Activated T-cell treated with anti-CD3 and anti-CD28 coated beads for 4 hours (primary cell): ENCODE results near the gene WNT4.

Experiments
- DNase-seq: peaks from one replicate; pipeline ENCODE4 v3.0.0-alpha.2; 2020

The WNT4 gene

GRCh38 chr1:22107126-22107525 lies 35.8 kb downstream of the WNT4 start:
- no peak for DNase-seq

DNA sequence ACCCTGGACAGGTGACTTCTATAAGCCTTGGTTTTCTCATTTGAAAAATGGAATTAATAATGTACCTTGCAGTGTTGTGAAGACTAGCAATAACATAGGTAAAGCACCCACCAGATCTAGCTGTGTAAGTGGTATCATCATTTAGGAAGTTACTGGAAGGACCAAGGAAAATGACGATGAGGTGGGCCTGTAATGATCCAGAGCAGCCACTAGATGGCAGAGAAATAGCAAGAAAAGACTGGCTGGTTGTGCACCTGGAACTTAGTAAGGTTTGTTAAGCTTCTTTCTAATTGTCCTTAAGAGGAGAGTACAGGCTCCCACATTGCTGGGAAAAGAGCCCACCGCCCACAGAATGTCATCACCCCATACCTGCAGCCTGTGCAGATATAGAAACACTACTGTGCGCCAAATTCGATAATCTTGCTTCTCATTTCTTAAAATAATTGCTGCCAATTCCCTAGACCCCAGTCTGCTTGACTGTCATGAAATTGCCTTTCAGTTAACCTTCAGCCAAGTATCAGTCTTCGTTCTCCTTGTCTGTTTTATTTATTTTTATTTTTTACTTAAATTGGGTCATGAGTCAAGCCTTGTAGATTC lies 37.2 kb downstream of the WNT4 start:
- DNase-seq: no peak

DNA sequence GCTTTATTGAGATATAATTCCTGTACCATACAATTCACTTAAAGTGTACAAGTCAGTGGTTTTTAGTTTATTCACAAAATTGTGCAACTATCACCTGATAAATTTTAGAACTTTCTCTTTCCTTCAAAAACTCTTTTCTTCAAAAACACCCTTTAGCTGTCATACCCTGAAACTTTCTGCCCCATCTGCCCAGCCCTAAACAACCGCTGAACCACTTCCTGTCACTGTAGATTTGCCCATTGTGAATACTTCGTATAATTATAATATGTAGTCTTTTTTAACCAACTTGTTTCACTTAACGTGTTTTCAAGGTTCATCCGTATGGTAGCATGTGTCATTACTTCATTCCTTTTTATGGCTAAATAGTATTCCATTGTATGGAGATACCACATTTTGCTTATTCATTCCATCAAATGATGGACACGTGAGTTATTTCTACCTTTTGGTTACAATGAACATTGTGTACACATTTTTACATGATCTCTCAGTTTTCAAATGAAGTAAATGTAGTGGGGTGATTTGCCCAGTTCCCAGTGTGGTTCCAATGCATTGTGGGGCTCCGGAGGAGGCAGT lies 37.9 kb downstream of the WNT4 start:
- DNase-seq: no peak

DNA sequence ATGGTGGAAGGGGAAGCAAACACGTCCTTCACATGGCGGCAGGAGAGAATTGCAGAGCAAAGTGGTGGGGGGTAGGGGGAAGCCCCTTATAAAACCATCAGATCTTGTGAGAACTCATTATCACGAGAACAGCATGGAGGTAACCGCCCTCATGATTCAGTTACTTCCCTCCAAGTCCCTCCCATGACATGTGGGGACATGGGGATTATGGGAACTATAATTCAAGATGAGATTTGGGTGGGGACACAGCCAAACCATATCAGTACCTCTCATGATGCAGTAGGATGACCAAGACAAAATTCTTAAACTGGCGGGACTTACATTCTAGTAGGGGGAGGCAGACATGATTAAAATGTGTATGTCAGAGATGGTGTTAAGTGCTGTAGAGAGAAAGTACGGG lies 38.8 kb downstream of the WNT4 start:
- no peak for DNase-seq

- no peak for DNase-seq
Measured at GRCh38 chr1:22102746-22103145, 40.2 kb downstream of the WNT4 start.

- no peak for DNase-seq
Measured at GRCh38 chr1:22101995-22102394, 40.9 kb downstream of the WNT4 start.

GRCh38 chr1:22101199-22101598 lies 41.7 kb downstream of the WNT4 start:
- DNase-seq: no peak

- no peak for DNase-seq
Measured at GRCh38 chr1:22100168-22100567, 42.7 kb downstream of the WNT4 start.

DNA sequence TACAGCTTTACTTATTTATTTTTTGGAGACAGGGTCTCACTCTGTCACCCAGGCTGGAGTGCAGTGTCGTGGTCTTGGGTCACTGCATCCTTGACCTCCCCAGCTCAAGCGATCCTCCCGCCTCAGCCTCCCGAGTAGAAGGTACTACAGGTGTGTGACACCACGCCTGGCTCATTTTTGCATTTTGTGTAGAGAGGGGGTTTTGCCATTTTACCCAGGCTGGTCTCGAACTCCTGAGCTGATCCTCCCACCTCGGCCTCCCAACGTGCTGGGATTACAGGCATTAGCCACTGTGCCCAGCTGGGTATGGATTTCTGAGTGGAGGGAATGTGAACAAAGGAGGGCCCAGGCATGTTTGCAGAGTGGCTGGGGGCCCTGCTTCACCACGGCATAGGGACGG lies 44.1 kb downstream of the WNT4 start:
- no peak for DNase-seq

DNA sequence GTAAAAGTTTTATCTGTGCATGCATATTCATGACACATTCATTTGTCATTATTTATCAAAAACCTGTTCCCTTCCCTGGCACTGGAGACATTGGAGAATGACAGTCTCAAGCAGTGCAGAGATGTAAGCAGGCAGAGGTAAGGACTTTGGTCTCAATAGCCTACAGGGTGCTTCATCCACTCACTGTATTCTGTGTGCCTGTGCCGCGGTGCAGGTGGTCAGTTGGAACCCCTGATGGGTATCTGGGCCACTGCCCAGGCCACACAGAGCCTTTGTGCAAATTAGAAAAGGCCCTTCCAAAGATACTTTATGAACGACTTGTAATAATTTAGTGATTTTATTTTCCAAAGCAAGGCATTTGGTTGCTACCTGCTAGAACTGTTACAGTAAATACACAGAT lies 46.4 kb downstream of the WNT4 start:
- DNase-seq: no peak

- no peak for DNase-seq
Measured at GRCh38 chr1:22096036-22096435, 46.9 kb downstream of the WNT4 start.

DNA sequence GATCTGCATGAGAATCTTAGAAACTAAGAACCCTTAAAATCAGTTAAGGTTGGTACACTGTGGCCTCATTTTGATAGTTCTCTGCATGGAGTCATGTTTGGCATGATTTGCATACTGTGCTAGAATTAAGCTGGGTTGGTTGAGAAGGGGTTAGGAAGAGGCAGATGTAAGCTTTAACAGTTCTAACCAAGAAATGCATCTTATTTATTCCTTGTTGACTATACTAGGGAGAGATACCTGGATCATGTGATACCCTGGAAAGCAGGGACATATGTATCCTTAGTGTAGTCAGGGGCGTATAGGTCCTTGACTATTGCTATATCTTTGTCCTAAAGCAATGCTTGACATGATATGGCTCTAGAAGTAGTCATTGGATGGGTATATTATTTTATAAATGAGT lies 49.4 kb downstream of the WNT4 start:
- DNase-seq: no peak

- peak; percentile 17 for DNase-seq
Measured at GRCh38 chr1:22092026-22092768, 50.7 kb downstream of the WNT4 start.

GRCh38 chr1:22090867-22091266 lies 52.0 kb downstream of the WNT4 start:
- DNase-seq: no peak

DNA sequence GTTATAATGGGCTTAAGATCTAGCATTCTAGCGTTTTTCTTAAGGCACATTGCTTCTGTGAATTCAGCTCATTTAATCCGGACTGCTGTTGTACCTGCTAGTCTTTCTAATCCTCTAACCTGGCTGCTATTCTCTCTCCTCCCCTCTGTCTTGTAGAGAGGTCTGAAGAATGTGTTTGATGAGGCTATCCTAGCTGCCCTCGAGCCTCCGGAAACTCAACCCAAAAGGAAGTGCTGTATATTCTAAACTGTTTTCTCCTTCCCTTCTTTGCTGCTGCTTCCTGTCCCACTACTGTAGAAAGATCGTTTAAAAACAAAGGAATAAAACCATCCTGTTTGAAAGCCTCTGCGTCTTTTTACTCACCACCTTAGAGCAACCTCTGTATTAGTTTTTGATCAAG lies 53.1 kb downstream of the WNT4 start:
- no peak for DNase-seq

- no peak for DNase-seq
Measured at GRCh38 chr1:22089134-22089571, 53.7 kb downstream of the WNT4 start.

DNA sequence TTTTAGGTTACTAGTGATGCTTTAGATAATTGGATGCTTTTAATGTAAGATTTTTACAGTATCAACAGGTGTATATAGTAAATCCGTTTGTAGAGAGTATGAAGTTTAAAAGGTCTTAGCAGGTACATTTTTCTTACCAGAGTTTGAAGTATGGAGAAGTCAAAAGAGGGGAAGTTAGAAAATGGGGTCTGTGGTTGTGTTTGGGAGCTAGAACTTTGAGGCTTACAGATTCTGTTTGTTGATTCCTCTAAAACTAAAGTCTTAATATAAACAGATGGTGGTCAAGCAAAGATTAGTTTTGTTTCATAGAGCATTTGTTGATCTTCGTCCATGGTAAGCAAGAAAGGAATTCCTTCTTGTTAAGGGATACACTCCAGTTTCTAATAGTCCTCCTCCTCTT lies 54.6 kb downstream of the WNT4 start:
- DNase-seq: no peak

GRCh38 chr1:22080191-22080590 lies 62.7 kb downstream of the WNT4 start:
- DNase-seq: no peak

DNA sequence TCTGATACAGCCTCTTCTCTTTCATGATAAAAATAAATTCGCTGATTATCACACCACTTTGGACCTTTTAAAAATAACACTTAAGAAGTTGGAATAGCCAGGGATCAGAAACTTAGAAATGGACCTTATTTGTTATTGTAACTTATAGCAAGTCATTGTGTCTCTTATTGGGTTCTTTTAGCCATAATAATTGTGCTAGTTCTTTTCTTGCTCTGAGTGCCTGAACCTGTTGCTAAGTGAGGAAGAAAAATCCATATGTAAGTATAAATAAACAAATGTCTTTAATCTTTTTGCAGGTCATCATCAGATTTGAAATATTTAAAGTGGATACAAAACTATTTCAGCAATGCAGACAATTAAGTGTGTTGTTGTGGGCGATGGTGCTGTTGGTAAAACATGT lies 64.8 kb downstream of the WNT4 start:
- no peak for DNase-seq

DNA sequence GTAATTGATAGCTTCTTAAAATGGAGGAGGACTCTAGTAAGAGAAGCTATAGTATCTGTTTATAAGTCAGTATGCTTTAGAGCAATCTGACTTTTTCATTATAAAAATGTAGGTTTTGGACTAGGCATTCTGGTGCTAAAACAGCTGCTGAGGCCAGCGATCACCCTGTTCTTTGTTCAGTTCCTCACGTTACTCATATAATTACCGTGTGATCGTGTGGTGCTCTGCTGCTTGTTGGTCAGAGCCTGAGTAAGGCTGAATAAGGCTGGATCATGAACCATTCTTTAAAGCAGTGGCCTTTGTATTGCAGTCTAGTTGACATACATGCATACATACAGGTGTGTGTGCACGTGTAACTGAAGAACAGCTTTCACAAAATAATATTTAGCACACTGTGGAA lies 65.2 kb downstream of the WNT4 start:
- DNase-seq: no peak

DNA sequence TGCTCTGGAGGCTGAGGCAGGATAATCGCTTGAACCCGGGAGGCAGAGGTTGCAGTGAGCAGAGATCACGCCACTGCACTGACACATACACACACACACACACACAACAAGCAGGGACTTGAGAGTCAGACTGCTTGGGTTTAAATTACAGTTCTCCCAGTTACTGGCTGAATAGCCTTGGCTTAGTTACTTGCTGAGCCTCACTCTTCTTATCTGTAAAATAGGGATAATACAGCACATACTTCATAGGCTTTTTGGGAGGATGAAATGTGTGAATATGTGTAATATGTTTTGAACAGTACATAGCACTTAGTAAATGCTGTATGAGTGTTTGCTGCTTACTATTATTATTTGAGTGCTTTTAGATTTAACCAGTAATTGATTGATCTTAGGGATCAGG lies 66.6 kb downstream of the WNT4 start:
- no peak for DNase-seq

GRCh38 chr1:22075718-22076117 lies 67.2 kb downstream of the WNT4 start:
- no peak for DNase-seq

GRCh38 chr1:22074803-22075202 lies 68.1 kb downstream of the WNT4 start:
- DNase-seq: no peak

- DNase-seq: no peak
Measured at GRCh38 chr1:22071511-22071910, 71.4 kb downstream of the WNT4 start.
